ENCODE measurements around the gene SAP30BP.

Gene SAP30BP

DNA sequence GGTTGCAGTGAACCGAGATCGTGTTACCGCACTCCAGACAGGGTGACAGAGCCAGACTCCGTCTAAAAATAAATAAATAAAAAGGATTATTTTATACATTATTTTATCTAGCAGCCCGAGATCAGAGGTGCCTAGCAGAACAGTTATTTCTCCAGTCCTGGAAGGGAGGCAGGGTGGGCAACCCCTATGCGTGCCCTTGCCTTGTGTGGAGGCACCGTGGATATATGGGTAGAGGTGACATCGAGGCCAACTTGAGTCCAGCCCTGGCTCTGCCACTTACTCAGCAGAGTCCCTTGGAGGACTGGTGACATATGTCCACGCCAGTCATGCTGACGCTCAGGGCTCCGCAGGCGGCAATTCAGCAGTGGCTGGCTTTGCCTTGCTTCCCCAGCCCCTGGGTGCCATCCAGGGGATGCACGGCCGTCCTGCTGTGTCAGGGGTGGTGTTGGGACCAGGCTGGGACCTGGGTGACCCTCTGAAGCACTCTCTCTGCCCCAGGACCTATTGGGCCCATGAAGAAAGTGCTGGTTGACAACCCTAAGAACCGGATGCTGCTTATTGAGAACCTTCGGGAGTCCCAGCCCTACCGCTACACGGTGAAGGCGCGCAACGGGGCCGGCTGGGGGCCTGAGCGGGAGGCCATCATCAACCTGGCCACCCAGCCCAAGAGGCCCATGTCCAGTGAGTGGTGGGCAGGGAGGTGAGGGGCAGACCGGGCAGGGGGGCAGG lies 84.7 kb downstream of the SAP30BP start:
- no peak for DNase-seq (ENCODE audit: low read depth)
- no peak overlapping the region for H3K4me3 ChIP-seq (ENCODE audit: low read length)
- TF ChIP-seq, protein P1, sequence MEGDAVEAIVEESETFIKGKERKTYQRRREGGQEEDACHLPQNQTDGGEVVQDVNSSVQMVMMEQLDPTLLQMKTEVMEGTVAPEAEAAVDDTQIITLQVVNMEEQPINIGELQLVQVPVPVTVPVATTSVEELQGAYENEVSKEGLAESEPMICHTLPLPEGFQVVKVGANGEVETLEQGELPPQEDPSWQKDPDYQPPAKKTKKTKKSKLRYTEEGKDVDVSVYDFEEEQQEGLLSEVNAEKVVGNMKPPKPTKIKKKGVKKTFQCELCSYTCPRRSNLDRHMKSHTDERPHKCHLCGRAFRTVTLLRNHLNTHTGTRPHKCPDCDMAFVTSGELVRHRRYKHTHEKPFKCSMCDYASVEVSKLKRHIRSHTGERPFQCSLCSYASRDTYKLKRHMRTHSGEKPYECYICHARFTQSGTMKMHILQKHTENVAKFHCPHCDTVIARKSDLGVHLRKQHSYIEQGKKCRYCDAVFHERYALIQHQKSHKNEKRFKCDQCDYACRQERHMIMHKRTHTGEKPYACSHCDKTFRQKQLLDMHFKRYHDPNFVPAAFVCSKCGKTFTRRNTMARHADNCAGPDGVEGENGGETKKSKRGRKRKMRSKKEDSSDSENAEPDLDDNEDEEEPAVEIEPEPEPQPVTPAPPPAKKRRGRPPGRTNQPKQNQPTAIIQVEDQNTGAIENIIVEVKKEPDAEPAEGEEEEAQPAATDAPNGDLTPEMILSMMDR (IDR thresholded peaks at IDR 0.05; ENCODE audit: insufficient read depth, low read depth, low read length, missing control alignments): no peak

DNA sequence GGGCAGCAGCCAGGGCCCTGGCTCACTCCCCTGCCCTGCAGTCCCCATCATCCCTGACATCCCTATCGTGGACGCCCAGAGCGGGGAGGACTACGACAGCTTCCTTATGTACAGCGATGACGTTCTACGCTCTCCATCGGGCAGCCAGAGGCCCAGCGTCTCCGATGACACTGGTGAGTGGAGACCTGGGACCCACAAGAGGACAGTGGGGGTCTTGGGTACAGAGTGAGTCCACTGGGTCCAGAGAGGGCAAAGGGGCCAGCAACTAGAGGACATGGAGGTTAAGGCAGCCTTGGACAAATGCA lies 85.2 kb downstream of the SAP30BP start:
- no peak overlapping the region for H3K4me3 ChIP-seq (ENCODE audit: low read length)
- DNase-seq (ENCODE audit: low read depth): no peak
- TF ChIP-seq, protein P1 (IDR thresholded peaks at IDR 0.05; ENCODE audit: insufficient read depth, low read depth, low read length, missing control alignments): no peak

DNA sequence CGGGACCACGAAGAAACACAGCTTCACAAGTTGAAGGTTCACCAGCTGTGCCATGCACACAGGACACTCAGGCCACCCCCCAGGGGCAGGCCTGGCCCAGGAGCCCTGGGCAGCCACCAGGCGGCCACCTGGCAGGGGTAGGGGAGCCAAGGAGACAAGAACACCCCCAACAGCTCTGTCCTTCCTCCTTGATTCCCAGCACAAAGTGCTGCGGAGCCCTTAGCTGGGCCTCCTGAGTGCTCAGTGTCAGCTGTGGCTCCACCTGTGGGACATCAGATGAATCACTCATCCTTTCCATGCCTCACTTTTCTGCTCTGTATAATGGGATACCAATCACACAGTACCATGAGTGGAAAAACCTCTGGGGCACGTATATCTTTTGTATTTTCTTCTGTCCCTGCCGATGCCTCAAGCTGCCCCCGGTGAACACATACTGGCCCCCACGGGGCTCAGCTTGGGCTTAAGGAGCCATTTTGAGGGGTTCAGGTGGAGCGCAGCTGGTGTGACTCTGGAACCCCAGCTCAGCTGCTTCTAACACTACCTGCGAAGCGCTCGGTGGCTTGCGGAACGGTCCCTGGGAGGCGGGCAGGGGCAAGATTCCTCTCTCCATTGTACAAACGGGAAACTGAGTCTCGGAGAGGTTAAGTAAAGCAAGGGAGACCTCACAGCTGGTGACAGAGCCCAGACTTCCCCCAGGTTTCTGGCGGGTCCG lies 85.8 kb downstream of the SAP30BP start:
- TF ChIP-seq, protein P1 (IDR thresholded peaks at IDR 0.05; ENCODE audit: insufficient read depth, low read depth, low read length, missing control alignments): peak; percentile 21
- H3K4me3 ChIP-seq (ENCODE audit: low read length): no peak overlapping the region
- DNase-seq (ENCODE audit: low read depth): no peak

DNA sequence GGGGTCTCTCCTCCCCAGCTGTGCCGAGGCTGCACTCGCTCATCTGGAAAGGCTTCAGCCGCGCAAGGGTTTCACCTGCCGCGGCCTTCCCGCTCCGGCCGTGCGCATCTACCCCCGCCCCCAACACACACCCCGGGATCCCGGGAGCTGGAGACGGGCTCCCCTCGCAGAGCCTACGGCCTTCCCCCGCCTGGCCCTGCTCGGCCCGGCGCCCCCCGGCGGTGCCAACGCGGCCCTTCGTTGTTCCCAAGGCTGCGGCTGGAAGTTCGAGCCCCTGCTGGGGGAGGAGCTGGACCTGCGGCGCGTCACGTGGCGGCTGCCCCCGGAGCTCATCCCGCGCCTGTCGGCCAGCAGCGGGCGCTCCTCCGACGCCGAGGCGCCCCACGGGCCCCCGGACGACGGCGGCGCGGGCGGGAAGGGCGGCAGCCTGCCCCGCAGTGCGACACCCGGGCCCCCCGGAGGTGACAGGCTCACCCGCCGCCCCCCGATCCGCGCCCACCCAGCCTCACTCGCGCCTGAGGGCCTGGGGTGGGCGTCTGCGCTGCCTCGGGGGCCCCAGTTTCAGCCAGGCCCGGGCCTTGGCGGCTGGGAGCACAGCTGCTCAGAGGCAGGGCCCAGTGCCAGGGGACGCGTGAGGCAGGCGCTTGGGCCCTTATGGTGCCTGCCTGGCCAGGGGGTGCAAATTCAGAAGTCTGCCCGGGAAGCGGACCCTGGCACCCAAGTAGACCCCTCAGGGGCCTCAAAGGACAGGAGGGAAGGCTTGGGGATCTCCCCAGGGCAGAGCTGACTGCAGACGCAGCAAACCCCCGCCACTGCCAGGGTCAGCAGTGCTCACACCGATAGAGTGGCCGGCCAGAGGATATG lies 86.6 kb downstream of the SAP30BP start:
- no peak for DNase-seq (ENCODE audit: low read depth)
- TF ChIP-seq, protein P1 (IDR thresholded peaks at IDR 0.05; ENCODE audit: insufficient read depth, low read depth, low read length, missing control alignments): no peak
- no peak overlapping the region for H3K4me3 ChIP-seq (ENCODE audit: low read length)

DNA sequence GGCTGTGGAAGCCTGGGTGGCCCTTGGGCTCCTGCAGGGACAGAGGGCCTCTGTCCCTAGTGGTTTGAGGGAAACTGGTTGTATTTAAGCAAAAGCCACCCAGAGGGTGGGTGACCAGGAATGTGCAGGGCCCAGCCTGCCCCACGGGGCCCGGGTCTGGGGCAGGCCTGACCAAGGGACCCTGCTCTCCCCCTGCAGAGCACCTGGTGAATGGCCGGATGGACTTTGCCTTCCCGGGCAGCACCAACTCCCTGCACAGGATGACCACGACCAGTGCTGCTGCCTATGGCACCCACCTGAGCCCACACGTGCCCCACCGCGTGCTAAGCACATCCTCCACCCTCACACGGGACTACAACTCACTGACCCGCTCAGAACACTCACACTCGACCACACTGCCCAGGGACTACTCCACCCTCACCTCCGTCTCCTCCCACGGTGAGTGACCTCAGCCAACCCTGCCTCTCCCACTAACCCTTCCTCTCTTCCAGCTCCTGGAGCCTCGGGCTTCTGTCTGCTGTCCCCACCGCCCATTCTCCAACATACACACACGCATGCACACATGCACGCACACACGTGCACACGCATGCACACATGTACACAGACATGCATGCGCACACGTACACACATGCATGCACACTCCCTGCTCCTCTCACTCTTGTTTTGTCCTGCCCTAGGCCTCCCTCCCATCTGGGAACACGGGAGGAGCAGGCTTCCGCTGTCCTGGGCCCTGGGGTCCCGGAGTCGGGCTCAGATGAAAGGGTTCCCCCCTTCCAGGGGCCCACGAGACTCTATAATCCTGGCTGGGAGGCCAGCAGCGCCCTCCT lies 87.5 kb downstream of the SAP30BP start:
- no peak overlapping the region for H3K4me3 ChIP-seq (ENCODE audit: low read length)
- TF ChIP-seq, protein P1 (IDR thresholded peaks at IDR 0.05; ENCODE audit: insufficient read depth, low read depth, low read length, missing control alignments): no peak
- DNase-seq (ENCODE audit: low read depth): no peak

DNA sequence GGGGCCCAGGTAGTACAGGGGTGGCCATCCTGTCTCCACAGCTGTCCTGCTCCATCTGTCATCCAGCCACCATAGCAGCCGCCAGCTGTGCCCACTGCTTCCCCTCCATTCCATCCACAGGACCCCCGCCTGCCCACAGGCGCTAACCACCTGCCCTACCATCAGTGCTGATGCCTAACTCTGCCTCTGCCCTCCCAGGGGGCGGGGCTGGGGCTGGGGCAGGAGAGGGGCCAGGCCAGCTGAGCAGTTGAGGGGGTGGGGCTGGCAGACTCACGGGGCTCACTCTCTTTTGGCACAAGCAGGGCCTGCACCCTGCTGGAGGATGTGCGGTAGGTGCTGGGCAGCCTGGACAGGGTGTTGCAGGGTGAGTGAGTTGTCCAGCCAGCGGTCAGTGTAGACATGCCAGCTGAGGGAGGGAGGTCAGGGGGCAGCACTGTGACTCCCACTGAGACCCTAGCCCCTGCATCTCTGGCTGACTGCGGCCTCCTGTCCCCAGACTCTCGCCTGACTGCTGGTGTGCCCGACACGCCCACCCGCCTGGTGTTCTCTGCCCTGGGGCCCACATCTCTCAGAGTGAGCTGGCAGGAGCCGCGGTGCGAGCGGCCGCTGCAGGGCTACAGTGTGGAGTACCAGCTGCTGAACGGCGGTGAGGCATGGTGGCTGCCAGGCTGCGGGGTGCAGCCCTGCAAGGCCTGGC lies 88.2 kb downstream of the SAP30BP start:
- DNase-seq (ENCODE audit: low read depth): peak; percentile 61
- TF ChIP-seq, protein P1 (IDR thresholded peaks at IDR 0.05; ENCODE audit: insufficient read depth, low read depth, low read length, missing control alignments): no peak

More for the DNA sequence above, 88.2 kb downstream of the SAP30BP start:
- H3K4me3 ChIP-seq (ENCODE audit: low read length): no peak overlapping the region
